IPS-NIHi11 (cell line): ENCODE measurements around the gene BMP7.
"Not testable (repeated sequence)": the region's sequence is repeated elsewhere in the genome, so short reads cannot be mapped to it uniquely, and the experiment has no call there.

Source experiments
- DNase-seq: peaks from one replicate; pipeline ENCODE4 v3.0.0; 2012; ENCODE audit warnings: mixed read lengths, low spot score

Gene BMP7

GRCh38 chr20:57211406-57211805 lies 55.0 kb downstream of the BMP7 start:
- no peak for DNase-seq

- no peak for DNase-seq
Observed at GRCh38 chr20:57210911-57211280, 55.5 kb downstream of the BMP7 start.

GRCh38 chr20:57210054-57210910 lies 56.2 kb downstream of the BMP7 start:
- DNase-seq: no peak

- no peak for DNase-seq
Observed at GRCh38 chr20:57209413-57209812, 57.0 kb downstream of the BMP7 start.

GRCh38 chr20:57208198-57208597 lies 58.2 kb downstream of the BMP7 start:
- DNase-seq: no peak

GRCh38 chr20:57207251-57207650 lies 59.2 kb downstream of the BMP7 start:
- no peak for DNase-seq

- no peak for DNase-seq
Observed at GRCh38 chr20:57205606-57206219, 60.7 kb downstream of the BMP7 start.

- DNase-seq: no peak
Observed at GRCh38 chr20:57203986-57204385, 62.5 kb downstream of the BMP7 start.

GRCh38 chr20:57203204-57203603 lies 63.2 kb downstream of the BMP7 start:
- DNase-seq: no peak

- no peak for DNase-seq
Observed at GRCh38 chr20:57202309-57202708, 64.1 kb downstream of the BMP7 start.

GRCh38 chr20:57200882-57201695 lies 65.4 kb downstream of the BMP7 start:
- no peak for DNase-seq

GRCh38 chr20:57199656-57200405 lies 66.6 kb downstream of the BMP7 start:
- no peak for DNase-seq

- DNase-seq: peak; percentile 57
Observed at GRCh38 chr20:57198132-57199072, 68.0 kb downstream of the BMP7 start.

- no peak for DNase-seq
Observed at GRCh38 chr20:57197352-57198131, 68.9 kb downstream of the BMP7 start.

GRCh38 chr20:57195469-57196100 lies 70.9 kb downstream of the BMP7 start:
- no peak for DNase-seq

- DNase-seq: no peak
Observed at GRCh38 chr20:57195023-57195422, 71.4 kb downstream of the BMP7 start.

GRCh38 chr20:57194154-57194553 lies 72.3 kb downstream of the BMP7 start:
- no peak for DNase-seq

GRCh38 chr20:57193094-57193493 lies 73.3 kb downstream of the BMP7 start:
- DNase-seq: no peak

- no peak for DNase-seq
Observed at GRCh38 chr20:57192311-57192710, 74.1 kb downstream of the BMP7 start.

GRCh38 chr20:57191265-57191638 lies 75.2 kb downstream of the BMP7 start:
- not testable (repeated sequence) for DNase-seq
